ENCODE data around the gene BTBD9. TPM values are rescaled to one million over a fixed set of nuclear protein-coding genes. Genes with fewer than 3 reads are reported as not detected.
"Not testable (repeated sequence)": the region's sequence is repeated elsewhere in the genome, so short reads cannot be mapped to it uniquely, and the experiment has no call there.

The BTBD9 gene
- total RNA-seq, 4 donors from 2014 or later = 10.8 to 26.3 (median 15.3) TPM

DNA sequence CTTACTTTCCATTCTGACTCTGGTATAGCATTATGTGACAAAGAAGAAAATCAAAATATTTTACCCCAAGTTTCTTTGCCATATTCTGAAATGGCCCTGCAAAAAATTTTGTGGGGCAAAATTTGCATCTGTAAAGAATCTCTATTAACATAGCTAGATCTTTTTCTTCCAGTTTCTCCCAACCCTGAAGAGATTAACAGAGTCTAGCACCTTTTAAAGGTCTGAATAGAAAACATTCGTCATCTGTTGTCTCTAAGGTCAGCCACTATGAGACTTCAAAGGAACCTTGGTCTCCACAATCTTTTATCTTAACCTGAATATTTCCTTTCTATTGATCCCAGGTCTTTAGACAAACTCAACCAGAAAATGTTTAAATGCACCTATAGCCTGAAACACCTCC lies 205.7 kb downstream of the BTBD9 start:
- no peak for TF ChIP-seq CTCF (IDR thresholded peaks at IDR 0.05)
- ATAC-seq (ENCODE audit: low FRiP score) = no peak
- DNase-seq (ENCODE audit: low spot score) = no peak

DNA sequence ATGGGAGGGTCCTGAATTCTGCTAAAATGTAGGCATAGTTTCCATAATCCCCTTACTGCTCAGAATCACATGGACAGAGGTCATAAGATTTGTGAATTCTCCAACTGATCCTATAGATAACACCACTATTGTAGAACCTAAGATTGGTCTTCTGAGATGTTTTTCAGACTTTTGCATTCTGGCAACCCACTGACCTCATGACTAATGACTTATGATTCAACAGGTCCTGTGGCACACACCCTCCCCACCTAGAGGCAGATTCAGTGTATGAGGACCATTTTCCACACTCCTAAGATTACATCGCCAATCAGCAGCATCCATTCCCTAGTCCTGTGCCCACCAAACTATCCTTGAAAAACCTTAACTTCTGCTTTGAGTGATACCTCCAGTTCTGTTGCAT lies 207.2 kb downstream of the BTBD9 start:
- no peak for TF ChIP-seq CTCF (IDR thresholded peaks at IDR 0.05)
- no peak for ATAC-seq (ENCODE audit: low FRiP score)
- no peak for DNase-seq (ENCODE audit: low spot score)

GRCh38 chr6:38432079-38432478 lies 207.7 kb downstream of the BTBD9 start:
- ATAC-seq (ENCODE audit: low FRiP score) (no peak), DNase-seq (ENCODE audit: low spot score) (no peak)
- TF ChIP-seq CTCF (IDR thresholded peaks at IDR 0.05) = no peak

DNA sequence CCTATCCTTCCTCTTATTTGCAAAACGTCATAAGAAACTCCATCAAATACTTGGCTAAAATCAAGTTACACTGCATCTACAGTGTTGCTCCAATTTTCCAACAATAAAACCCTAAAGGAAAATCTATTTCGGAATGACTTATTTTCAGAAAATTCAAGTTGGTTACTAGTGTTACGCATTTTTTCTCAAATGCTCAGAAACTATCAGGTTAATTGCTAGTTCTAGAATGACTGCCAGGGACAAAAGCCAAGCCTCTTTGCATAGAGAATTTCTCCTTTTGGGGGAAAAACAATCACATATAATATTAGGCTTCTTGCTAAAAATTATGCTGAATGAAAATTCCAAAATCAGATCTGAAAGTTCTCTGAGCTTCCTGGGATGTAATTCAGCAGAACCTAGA lies 210.2 kb downstream of the BTBD9 start:
- no peak for DNase-seq (ENCODE audit: low spot score)
- no peak for TF ChIP-seq CTCF (IDR thresholded peaks at IDR 0.05)
- ATAC-seq (ENCODE audit: low FRiP score) = no peak

- ATAC-seq (ENCODE audit: low FRiP score) = no peak
- no peak for TF ChIP-seq CTCF (IDR thresholded peaks at IDR 0.05)
Measured at GRCh38 chr6:38427492-38428210, 212.1 kb downstream of the BTBD9 start.

GRCh38 chr6:38425788-38426488 lies 213.8 kb downstream of the BTBD9 start:
- DNase-seq (ENCODE audit: low spot score) = not testable (repeated sequence)

More at GRCh38 chr6:38427492-38428210, 212.1 kb downstream of the BTBD9 start:
- no peak for DNase-seq (ENCODE audit: low spot score)

DNA sequence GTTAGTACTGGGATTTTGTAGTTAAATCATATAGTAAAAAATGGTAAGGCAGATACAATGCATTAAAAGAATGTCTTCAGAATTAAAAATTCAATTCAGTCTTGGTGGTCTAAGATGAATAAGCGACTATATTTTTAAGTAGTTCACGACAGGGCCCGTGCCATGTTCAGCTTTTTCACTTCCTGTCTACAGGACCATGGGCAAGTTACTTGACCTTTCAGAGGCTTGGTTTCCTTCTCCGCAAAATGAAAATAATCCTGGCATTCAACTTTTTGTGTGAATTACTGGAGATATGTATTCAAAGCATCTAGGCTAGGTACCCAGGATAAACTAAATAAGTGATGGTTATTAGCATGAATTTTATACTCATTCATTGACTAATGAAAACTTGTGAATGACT lies 216.0 kb downstream of the BTBD9 start:
- ATAC-seq (ENCODE audit: low FRiP score) (no peak), DNase-seq (ENCODE audit: low spot score) (no peak)
- TF ChIP-seq CTCF (IDR thresholded peaks at IDR 0.05) = no peak

More at GRCh38 chr6:38425788-38426488, 213.8 kb downstream of the BTBD9 start:
- not testable (repeated sequence) for ATAC-seq (ENCODE audit: low FRiP score)
